ENCODE data around the gene NCBP1. TPM values are rescaled to one million over a fixed set of nuclear protein-coding genes. Genes with fewer than 3 reads are reported as not detected.

Gene NCBP1
- total and polyA plus RNA-seq, 9 of the 15 experiments (the other 6 are each of a cell fraction or from before 2014, with no cell fraction given): 29.4 to 69.7 (median 57.5) TPM

GRCh38 chr9:97615439-97616072 is 18.1 kb upstream of the NCBP1 start (continued):
- TF ChIP-seq DEAF1 (CRISPR knock-in tag; IDR thresholded peaks at IDR 0.05) (peak; percentile 75), ARNT (IDR thresholded peaks at IDR 0.05) (peak in 1 of 2 experiments; percentile 54; a peak in 1 of 4 replicates), NCOA2 (IDR thresholded peaks at IDR 0.05; ENCODE audit: partially characterized antibody in 2 of 2) (peak in 1 of 2 experiments; percentile 19), TEAD4 (IDR thresholded peaks at IDR 0.05; ENCODE audit: low read length) (0 out of 2 replicates have a peak, but pooled peaks have one; percentile 15), TEAD4 (CRISPR knock-in tag; IDR thresholded peaks at IDR 0.05; ENCODE audit: borderline replicate concordance) (no peak), ZEB2 (IDR thresholded peaks at IDR 0.05) (no peak), CCAR2 (IDR thresholded peaks at IDR 0.05; ENCODE audit: low read depth, low read length) (no peak), BACH1 (tag; IDR thresholded peaks at IDR 0.05) (no peak), MAZ (CRISPR knock-in tag; conservative IDR thresholded peaks at IDR 0.05 in 1 of 2, IDR thresholded peaks at IDR 0.05 in 1 of 2) (peak in 1 of 2 experiments; percentile 43; a peak in 1 of 4 replicates), ARID2 (IDR thresholded peaks at IDR 0.05) (peak; percentile 47; the same call in 1 of the 2 replicates), CTCFL (IDR thresholded peaks at IDR 0.05; ENCODE audit: borderline replicate concordance, insufficient read depth, low read depth, low read length, poor library complexity, severe bottlenecking) (peak; percentile 30), JUND (IDR thresholded peaks at IDR 0.05; ENCODE audit: borderline replicate concordance, low read depth, low read length) (0 out of 2 replicates have a peak, but pooled peaks have one; percentile 11), JUND (tag; IDR thresholded peaks at IDR 0.05; ENCODE audit: borderline replicate concordance, low read depth, low read length) (no peak), REST (IDR thresholded peaks at IDR 0.05; ENCODE audit: borderline replicate concordance) (peak; percentile 79), REST (CRISPR knock-in tag; IDR thresholded peaks at IDR 0.05; ENCODE audit: low read depth) (no peak)
